ENCODE measurements around the gene MAGEB17.

MAGEB17 gene

DNA sequence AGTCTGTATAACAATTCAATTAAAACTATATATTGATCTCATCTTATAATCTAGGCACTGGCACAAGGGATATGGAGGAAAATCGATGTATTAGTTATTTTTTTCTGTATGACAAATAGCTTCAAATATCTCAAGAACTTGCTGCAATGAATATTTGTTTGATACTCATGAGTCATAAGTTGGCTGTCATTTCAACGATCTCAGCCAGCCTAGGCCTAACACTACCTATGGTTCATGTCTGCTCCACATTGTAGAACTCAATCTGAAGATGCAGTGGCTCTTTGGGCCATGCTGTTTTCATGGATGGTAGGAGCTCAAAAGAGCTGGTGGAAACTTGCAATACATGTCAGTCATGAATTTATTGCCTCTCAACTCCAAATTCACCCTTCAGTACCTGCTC is 44.7 kb downstream of the MAGEB17 start:
- no peak for DNase-seq

GRCh38 chrX:16212436-16212835 is 45.2 kb downstream of the MAGEB17 start:
- DNase-seq = no peak

DNA sequence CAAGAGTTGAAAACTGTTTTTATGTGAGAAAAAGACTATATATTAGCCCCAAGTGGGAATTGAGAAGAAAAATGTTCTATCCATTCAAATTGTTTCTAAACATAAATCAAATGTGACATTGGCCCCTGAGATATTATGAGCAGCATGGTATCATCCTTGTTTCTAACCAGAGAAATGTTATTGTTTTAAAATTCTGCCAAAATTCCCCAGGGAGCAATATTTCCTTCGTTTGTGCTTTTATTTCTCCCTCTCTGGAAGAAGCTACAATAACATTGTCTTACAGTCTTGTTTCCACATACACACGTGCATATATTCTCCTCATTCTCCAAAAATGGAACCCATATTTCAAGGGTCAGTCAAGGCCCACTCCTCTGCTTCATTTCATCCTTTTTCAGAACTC is 46.7 kb downstream of the MAGEB17 start:
- no peak for DNase-seq

GRCh38 chrX:16215660-16216059 is 48.4 kb downstream of the MAGEB17 start:
- DNase-seq = no peak

All from CD4-positive, alpha-beta T cell treated with Interleukin-12 subunit alpha and Interleukin-12 subunit beta, for 1 hour (primary cell).